GM21515 (cell line): ENCODE results near the gene FHL1.

Experiments
- ATAC-seq: cut with Tn5 transposase; IDR thresholded peaks from one replicate; pipeline ENCODE4 v1.9.1; 2021; ENCODE audit not compliant: unreplicated experiment

FHL1 gene

GRCh38 chrX:136250191-136251040 lies 103.1 kb downstream of the FHL1 start:
- peak; percentile 34 for ATAC-seq

DNA sequence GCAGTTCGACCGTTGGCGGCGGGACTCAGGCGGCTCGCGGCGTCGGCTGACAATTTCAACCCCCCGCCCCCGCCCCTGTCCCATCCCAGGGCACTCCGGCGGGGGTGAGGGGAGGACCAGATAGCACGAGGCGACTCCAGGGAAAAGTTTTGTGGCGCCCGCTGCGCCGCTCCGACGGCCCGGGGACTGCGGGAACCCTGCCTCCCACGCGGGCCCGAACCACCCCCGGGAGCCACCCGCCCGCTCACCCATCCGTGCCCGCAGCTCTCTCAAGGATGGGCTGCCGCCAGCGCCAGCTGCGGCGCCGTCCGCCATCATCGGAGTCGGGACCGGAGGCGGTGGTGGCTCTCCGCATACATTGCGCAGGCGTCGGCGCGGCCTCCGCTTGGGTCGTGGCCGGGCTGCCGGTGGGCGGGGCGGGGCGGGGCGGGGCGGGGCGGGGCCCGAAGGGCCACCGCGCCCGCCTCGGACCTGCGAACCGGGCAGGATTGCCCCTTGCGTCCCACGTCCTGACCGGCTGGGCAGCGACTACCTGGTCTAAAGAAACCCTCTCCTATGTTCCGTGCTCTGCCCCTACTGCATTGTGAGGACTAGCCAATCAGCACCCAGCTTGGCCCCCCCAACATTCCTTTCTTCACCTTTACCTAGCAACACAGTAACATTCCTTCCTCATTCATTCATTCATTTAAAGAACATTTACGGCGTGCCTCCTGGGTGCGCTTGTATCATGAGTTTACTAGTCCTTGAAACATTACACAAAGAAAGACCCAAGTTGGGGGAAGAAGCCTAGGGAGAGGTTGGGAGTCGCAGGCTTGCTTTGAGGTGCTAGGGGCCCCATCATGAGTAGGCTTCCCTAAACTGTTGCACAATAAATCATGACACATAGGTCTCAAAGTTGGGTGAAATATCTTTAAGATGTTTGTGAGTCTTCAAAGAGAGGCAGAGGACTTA lies 104.0 kb downstream of the FHL1 start, which contains the start of gene MAP7D3:
Gene MAP7D3, minus strand, starts transcription at position 360 of the 951 bp plus-strand sequence. Its CDS starts 42 bp downstream, at position 318.
- peak; percentile 90 for ATAC-seq

- no peak for ATAC-seq
These were observed 108.2 kb downstream of the FHL1 start for GRCh38 chrX:136255541-136255940.

DNA sequence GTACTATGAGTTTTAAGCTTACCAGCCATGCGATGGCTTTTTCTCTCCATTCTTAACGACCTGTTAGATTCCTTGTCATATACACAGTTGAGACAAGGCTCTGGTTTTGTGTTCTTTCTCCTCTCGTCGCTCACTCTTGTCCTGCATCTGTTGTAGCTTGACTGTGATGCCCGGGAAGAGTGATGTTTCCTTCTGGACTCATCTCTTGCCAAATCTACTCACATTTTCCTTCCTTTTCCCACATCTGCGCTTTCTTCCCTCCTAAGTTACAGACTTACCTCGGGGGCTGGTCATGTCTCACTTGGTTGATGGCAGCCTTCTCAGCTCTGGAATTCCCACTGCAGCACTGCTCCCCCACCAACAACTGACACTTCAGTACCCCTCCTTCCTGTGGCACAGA lies 108.7 kb downstream of the FHL1 start:
- no peak for ATAC-seq

DNA sequence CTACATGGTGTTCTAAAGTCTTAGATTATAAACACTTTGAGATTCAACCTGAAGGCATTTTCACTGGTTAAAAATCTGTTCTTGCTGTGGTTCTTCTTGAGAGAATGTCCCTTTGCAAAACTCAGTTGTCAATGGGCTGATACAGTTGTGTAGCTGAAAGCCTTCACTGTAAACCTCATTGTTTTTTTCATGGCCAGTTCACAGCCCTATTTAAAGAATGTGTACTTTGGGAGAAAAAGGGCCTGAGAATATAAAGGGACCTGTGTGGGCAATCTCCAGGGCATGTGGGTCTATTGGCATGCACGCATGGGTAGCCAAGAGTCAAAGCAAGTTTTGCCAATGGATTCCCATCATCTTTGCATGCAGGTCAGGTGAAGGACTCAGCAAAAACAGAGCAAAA lies 111.6 kb downstream of the FHL1 start:
- ATAC-seq = no peak

DNA sequence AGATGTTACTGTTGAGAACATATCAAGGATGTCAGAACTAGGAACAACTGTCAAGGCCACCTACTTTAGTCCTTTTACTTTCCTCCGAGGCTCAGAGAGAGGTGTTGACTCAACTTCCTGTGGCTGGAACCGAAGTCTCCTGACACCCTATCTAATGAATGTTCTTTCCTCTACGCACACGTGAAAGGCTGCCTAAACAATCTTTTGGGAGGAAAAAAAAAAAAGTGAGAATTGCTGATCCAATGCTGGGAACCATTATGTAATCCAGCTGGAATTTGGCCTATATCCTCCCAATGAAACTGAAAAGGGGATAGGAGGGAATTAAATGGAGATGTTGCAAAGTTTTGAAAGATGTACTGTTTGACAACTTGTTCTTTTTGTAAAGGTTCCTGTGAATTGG lies 112.2 kb downstream of the FHL1 start:
- ATAC-seq = no peak

DNA sequence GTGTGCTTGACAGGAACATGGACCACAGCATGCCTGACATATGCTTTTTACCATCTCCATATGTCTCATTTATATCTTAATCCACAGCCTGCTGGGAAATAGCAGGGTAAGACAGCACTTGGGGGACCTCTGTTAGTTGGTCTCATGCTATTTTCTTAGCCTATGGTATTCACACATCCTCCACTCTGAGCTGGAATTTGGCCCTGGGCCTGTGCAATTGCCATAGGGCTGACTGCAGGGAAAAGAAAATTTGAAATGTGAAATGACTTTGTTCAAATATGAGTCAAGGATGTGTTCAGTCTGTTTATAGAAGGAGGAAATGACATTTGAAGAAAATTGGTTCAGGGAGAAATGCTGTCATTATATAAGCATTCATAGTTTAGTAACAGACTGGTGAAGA lies 113.4 kb downstream of the FHL1 start:
- ATAC-seq = no peak
